DOHH2 (cell line): ENCODE data around the gene NOD1.

Experiments
- EZH2phosphoT487 ChIP-seq: fragments of 200-600 bp; sonication (generic); IDR thresholded peaks from 2 replicates; pipeline ENCODE4 v1.6.1; 2017; ENCODE audit warnings: borderline replicate concordance, mild to moderate bottlenecking, antibody characterized with exemption, low read length, moderate library complexity, mixed read lengths
- TF ChIP-seq, protein P1 (sequence below): fragments of 200-600 bp; sonication (generic); IDR thresholded peaks from one replicate; pipeline ENCODE4 v1.5.1; 2014; ENCODE audit warnings: antibody characterized with exemption, mild to moderate bottlenecking, low read depth, low read length; ENCODE audit not compliant: poor library complexity, severe bottlenecking

DNA sequence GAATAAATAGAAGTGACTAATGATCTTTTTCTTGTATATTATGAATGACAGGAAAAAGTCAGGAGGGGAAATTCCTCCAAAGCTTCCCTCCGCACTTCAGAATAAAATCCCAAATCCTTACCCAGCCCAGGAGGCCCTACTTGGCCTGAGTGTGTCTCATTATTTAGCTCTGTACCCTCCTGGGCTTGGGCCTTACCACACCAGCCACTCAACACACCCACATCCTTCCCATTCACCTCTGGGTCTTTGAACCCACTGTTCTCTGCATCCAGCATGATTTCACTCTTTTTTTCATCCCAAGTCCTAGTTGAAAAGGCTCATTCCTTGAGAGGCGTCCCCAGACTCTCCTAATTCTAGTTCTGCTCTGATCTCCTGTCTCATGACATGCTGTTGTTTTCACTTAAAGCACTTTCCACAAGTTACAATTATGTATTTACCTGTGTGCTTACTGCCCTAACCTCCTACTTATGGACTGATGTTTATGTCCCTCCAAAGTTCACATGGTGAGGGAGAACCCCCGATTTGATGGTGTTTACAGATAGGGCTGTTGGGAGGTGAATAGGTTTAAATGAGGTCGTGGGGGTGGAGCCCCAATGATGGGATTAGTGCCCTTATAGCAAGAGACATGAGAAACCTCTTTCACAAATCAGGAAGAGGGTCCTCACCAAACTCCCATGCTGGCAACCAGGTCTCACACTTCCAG is 6.4 kb downstream of the NOD1 start:
- TF ChIP-seq, protein P1, sequence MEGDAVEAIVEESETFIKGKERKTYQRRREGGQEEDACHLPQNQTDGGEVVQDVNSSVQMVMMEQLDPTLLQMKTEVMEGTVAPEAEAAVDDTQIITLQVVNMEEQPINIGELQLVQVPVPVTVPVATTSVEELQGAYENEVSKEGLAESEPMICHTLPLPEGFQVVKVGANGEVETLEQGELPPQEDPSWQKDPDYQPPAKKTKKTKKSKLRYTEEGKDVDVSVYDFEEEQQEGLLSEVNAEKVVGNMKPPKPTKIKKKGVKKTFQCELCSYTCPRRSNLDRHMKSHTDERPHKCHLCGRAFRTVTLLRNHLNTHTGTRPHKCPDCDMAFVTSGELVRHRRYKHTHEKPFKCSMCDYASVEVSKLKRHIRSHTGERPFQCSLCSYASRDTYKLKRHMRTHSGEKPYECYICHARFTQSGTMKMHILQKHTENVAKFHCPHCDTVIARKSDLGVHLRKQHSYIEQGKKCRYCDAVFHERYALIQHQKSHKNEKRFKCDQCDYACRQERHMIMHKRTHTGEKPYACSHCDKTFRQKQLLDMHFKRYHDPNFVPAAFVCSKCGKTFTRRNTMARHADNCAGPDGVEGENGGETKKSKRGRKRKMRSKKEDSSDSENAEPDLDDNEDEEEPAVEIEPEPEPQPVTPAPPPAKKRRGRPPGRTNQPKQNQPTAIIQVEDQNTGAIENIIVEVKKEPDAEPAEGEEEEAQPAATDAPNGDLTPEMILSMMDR, result no peak
- no peak for TF ChIP-seq EZH2phosphoT487
